Neural crest cell (in vitro differentiated cells): ENCODE measurements around the gene ABCG1. TPM values are rescaled to one million over a fixed set of nuclear protein-coding genes. Genes with fewer than 3 reads are reported as not detected.

Source experiments
- DNase-seq: peaks from one replicate; pipeline ENCODE4 v3.0.0; 2021; ENCODE audit warnings: low read depth, mixed read lengths, low spot score
- H3K27ac Mint-ChIP-seq: one replicate; pipeline ENCODE4 v1.8.0; 2021; ENCODE audit warnings: mild to moderate bottlenecking, mixed read lengths; ENCODE audit not compliant: unreplicated experiment
- H3K27me3 Mint-ChIP-seq: 2 replicates; pipeline ENCODE4 v1.8.0; 2021; ENCODE audit warnings: low read depth, mild to moderate bottlenecking, mixed read lengths
- H3K36me3 Mint-ChIP-seq: 2 replicates; pipeline ENCODE4 v1.8.0; 2021; ENCODE audit warnings: low read depth, mild to moderate bottlenecking, mixed read lengths
- H3K4me1 Mint-ChIP-seq: 2 replicates; pipeline ENCODE4 v1.8.0; 2021; ENCODE audit warnings: mixed read lengths
- H3K4me3 Mint-ChIP-seq: one replicate; pipeline ENCODE4 v1.8.0; 2021; ENCODE audit warnings: mild to moderate bottlenecking, mixed read lengths
- H3K9me3 Mint-ChIP-seq: 2 replicates; pipeline ENCODE4 v1.8.0; 2021; ENCODE audit warnings: mixed read lengths
- total RNA-seq: library from RNA; stranded (reverse); gene quantifications from 2 replicates; pipeline ENCODE4 v1.2.1, GENCODE V29; 2021
- TF ChIP-seq, protein P1 (sequence below): fragments of 200-600 bp; sonication (generic); conservative IDR thresholded peaks from 2 replicates; pipeline ENCODE4 v1.5.0; 2021; ENCODE audit warnings: antibody characterized with exemption, mild to moderate bottlenecking

The ABCG1 gene
- total RNA-seq, 1 donor from 2014 or later, result 3.3 TPM

DNA sequence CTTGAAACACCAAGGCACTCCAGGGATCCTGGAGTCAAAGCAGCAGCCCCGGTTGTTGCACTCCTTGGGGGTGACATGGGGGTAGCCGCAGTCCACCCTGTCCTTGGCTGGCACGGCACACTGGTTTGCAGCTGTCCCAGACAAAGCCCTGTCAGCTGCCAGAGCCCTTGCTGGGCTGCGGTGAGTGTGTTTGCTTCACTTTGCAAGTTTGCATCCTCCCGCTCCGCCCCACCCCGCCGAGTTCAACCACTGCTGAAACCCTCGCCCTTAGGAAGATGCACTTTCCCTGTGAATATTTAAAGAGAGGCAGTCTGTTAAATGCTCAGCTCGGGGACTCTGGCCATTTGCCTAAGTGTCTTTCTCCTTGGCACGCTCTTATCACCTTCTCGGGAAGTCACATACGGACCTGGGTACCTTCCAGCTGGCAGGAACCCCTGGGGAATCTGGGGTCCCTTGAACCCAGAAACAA, 94.6 kb downstream of the ABCG1 start:
- peaks cover 28% of the 10 kb centered on the region for H3K4me1 Mint-ChIP-seq
- DNase-seq, result no peak

DNA sequence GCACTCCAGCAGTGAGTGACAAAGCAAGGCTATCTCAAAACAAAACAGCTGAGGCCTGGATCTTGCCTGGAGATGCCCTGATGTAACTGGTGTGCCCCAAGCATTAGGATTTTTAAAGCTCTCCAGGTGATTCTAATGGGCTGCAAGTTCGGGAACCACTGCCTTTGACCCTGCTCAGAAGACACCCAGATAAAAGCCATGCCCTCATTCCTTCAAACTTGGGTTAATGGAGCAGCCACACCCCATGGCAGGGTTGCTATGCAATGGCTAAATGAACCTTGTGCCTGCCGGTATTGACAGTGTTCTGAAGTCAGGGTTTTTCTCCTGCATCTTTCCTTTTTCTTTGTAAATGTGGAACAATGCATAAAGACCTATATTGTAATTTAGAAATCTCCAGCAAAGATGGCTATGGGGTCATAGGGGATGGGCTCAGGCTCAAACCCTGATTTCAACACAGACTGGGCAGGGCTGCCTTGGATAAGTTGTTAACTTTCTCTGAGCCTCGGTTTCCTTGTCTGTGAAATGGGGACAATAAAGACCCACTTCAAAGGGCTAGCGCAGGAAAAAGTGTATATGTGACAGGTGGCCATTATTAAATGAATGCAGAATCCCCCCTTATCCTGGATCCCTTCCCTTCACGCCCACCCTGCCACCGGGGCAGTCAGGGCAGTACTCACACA, 95.8 kb downstream of the ABCG1 start:
- DNase-seq, result no peak
- peaks cover 23% of the 10 kb centered on the region for H3K4me1 Mint-ChIP-seq
- no peaks in the 10 kb centered on the region for H3K36me3 Mint-ChIP-seq
- H3K4me3 Mint-ChIP-seq, result no peak overlapping the region
- no peak overlapping the region for H3K27ac Mint-ChIP-seq
- peaks cover 13% of the 10 kb centered on the region for H3K27me3 Mint-ChIP-seq
- no peaks in the 10 kb centered on the region for H3K9me3 Mint-ChIP-seq
- TF ChIP-seq, protein P1, sequence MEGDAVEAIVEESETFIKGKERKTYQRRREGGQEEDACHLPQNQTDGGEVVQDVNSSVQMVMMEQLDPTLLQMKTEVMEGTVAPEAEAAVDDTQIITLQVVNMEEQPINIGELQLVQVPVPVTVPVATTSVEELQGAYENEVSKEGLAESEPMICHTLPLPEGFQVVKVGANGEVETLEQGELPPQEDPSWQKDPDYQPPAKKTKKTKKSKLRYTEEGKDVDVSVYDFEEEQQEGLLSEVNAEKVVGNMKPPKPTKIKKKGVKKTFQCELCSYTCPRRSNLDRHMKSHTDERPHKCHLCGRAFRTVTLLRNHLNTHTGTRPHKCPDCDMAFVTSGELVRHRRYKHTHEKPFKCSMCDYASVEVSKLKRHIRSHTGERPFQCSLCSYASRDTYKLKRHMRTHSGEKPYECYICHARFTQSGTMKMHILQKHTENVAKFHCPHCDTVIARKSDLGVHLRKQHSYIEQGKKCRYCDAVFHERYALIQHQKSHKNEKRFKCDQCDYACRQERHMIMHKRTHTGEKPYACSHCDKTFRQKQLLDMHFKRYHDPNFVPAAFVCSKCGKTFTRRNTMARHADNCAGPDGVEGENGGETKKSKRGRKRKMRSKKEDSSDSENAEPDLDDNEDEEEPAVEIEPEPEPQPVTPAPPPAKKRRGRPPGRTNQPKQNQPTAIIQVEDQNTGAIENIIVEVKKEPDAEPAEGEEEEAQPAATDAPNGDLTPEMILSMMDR, result no peak

More for the DNA sequence above, 94.6 kb downstream of the ABCG1 start:
- Mint-ChIP-seq H3K27ac (no peak overlapping the region), H3K4me3 (no peak overlapping the region), H3K27me3 (peaks cover 13% of the 10 kb centered on the region), H3K9me3 (no peaks in the 10 kb centered on the region), H3K36me3 (no peaks in the 10 kb centered on the region)
- TF ChIP-seq, protein P1, result no peak

DNA sequence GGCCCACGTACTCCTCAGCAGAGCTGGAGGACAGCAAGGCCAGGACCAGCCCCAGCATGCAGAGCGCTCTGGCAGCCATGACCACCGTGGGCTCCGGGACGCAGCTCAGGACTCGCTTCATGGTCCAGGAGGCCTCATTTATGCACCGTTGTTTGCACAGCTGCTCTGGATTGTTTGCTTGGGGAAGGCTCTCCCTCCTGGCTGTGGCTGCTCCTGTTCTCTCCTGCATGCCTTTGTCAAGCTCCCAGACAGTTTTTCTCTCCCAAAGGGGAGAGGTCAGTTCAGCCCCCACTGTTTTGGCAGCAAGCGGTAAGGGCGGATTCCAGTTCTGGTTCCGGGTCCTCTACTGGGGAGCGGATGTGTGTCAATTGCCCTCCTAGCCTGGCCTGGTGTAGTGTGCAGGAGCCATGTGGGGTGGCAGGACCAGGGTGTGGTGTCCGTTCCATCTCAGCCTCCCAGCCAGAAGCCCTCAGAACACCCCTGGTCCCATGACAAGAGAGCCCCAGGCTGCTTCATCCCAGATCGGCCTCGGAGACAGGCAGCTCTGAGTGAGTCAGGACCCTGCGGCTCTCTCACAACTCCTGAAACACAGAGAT, 96.5 kb downstream of the ABCG1 start, which contains the start of gene TFF3:
TFF3 (minus strand) TSS at position 114 of the 596 bp plus-strand sequence; CDS start at position 79, 35 bp downstream.
- Mint-ChIP-seq H3K4me3 (no peak within 1 kb of the TSS), H3K27me3 (peaks cover 10% of the 10 kb centered on the region), H3K4me1 (peaks cover 22% of the 10 kb centered on the region), H3K36me3 (no peaks in the 10 kb centered on the region), H3K9me3 (no peaks in the 10 kb centered on the region), H3K27ac (no peak within 1 kb of the TSS)
- TF ChIP-seq, protein P1, result no peak
- no peak for DNase-seq

DNA sequence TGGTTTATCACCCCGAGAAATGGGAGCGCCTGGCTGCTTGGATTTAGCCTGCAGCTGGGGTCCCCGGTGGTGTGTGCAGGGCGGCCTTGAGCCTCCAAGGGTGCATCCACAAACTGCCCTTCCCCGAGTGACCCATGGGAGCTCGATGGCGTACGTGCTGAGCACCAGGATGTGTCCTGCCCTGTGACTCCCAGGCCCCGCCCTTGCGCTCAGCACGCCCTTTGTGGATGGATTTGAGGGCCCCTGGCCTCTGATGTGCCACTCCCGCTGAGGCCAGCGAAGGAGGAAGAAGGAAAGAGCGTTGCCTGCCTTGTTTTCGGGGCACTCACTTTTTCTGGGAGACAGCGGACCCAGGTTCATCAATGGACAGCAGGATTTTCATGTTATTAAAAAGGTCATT, 98.0 kb downstream of the ABCG1 start:
- Mint-ChIP-seq H3K27me3 (peaks cover 9% of the 10 kb centered on the region), H3K36me3 (no peaks in the 10 kb centered on the region), H3K27ac (no peak overlapping the region), H3K4me1 (peaks cover 22% of the 10 kb centered on the region), H3K9me3 (no peaks in the 10 kb centered on the region), H3K4me3 (no peak overlapping the region)
- no peak for DNase-seq
- TF ChIP-seq, protein P1, result no peak

DNA sequence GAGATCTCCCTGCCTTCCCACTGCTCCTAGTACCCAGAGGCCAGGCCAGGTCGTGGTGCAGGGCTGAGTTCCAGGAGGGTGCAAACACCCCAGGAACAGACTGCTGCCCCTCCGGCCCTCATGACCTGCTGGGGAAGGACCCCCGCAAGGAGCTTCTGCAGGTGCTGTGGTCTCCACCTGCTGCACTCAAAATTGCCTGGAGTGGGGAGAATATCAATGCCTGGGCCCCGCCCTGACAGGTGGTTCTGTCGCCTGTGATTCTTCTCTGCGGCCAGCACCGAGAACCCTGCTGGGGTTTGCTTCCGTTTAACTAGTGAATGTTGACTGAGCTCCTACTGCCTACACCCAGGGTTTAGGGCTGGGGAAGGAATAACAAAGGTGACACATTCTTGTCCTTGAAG, 98.4 kb downstream of the ABCG1 start:
- peaks cover 22% of the 10 kb centered on the region for H3K4me1 Mint-ChIP-seq
- TF ChIP-seq, protein P1, result no peak
- no peaks in the 10 kb centered on the region for H3K9me3 Mint-ChIP-seq
- H3K36me3 Mint-ChIP-seq, result no peaks in the 10 kb centered on the region
- H3K4me3 Mint-ChIP-seq, result no peak overlapping the region
- DNase-seq, result no peak
- no peak overlapping the region for H3K27ac Mint-ChIP-seq
- peaks cover 9% of the 10 kb centered on the region for H3K27me3 Mint-ChIP-seq
